Measurements from ENCODE around the gene VPS8.
"Not testable (repeated sequence)": the region's sequence is repeated elsewhere in the genome, so short reads cannot be mapped to it uniquely, and the experiment has no call there.

VPS8 gene

GRCh38 chr3:184884359-184885017 lies 72.5 kb downstream of the VPS8 start:
- peaks cover 2% of the 10 kb centered on the region for H3K4me1 Mint-ChIP-seq
- ATAC-seq (ENCODE audit: low read depth), result no peak

DNA sequence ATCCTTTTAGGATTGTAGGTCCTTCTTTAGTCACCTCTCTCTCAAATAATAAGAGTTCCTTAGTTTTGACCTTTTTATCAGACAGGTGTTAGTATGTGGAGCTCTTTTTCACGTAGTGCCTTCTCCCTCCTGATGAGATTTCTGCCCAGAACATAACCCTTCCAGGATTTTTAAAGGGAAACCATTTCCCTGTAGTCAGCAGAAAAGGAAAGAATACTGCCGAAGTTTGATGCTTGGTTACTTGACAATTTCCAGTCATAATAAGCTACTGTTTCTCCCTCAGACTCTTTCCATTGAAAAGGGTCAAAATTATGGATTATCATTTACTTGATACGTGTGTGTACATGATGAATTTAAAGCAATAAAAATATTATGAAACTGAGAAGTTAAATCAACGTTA lies 73.1 kb downstream of the VPS8 start:
- Mint-ChIP-seq H3K27ac (no peak overlapping the region), H3K4me1 (peaks cover 2% of the 10 kb centered on the region), H3K4me3 (no peak overlapping the region), H3K27me3 (no peaks in the 10 kb centered on the region), H3K9me3 (no peaks in the 10 kb centered on the region), H3K36me3 (peaks cover 40% of the 10 kb centered on the region)
- DNase-seq (ENCODE audit: low spot score in 2 of 2) (no peak), ATAC-seq (ENCODE audit: low read depth) (no peak)

More at GRCh38 chr3:184884359-184885017, 72.5 kb downstream of the VPS8 start:
- Mint-ChIP-seq H3K27me3 (no peaks in the 10 kb centered on the region), H3K9me3 (no peaks in the 10 kb centered on the region), H3K27ac (no peak overlapping the region), H3K36me3 (peaks cover 41% of the 10 kb centered on the region), H3K4me3 (no peak overlapping the region)
- no peak for DNase-seq (ENCODE audit: low spot score in 2 of 2)

DNA sequence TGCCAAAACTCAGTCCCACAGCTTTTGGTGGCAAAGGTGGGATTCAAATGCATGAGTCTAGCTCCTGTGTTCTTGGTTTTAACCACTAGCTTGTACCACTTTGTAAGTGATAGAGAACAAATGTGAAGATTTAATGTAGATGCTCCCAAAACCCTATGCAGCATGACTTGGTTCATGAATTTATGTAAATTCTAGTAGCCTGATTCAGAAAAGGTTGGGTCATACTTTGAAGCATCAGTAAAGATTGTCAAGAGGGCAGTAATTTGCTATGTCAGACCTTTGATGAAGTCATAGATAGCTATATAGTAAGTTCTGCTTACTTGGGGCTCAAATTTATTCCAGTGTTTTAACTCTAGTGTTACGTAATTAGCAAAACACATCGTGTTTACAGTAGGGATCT lies 75.6 kb downstream of the VPS8 start:
- Mint-ChIP-seq H3K9me3 (no peaks in the 10 kb centered on the region), H3K27ac (no peak overlapping the region)
- no peak for ATAC-seq (ENCODE audit: low read depth)

DNA sequence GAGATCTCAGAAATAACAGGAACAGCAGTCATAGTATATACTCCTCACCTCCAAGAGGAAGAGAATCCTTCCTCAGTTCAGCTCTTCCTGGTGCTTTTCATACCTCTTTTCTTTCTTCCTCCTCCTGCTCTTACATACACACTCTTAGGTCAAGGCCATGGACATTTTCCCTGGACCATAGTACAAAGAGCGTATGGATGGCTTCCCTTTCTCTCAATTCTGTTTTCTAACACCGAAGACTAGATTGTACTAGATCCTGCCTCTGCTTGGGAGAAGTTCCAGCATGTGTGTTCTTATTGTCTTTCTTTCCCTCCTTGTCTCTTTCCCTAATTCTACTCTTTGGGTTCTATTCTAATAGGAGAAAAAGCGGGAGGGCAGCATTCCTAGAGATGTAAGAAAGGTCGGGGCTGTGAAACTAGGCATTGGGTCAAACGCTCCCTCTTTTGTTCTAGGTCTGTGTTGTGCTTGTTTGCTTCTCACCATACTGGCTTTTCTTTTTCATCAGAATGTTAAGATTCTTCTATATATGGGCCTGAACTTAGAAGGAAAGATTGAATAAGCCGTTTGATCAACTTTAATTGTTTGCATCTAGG lies 77.4 kb downstream of the VPS8 start:
- H3K27ac Mint-ChIP-seq, result no peak overlapping the region
- peaks cover 2% of the 10 kb centered on the region for H3K4me1 Mint-ChIP-seq
- no peak for ATAC-seq (ENCODE audit: low read depth)
- no peak overlapping the region for H3K4me3 Mint-ChIP-seq
- H3K36me3 Mint-ChIP-seq, result peaks cover 15% of the 10 kb centered on the region
- no peaks in the 10 kb centered on the region for H3K27me3 Mint-ChIP-seq
- H3K9me3 Mint-ChIP-seq, result no peaks in the 10 kb centered on the region
- DNase-seq (ENCODE audit: low spot score in 2 of 2), result no peak

More for the DNA sequence above, 75.6 kb downstream of the VPS8 start:
- H3K27me3 Mint-ChIP-seq, result no peaks in the 10 kb centered on the region
- H3K36me3 Mint-ChIP-seq, result peaks cover 30% of the 10 kb centered on the region
- H3K4me3 Mint-ChIP-seq, result no peak overlapping the region
- peaks cover 2% of the 10 kb centered on the region for H3K4me1 Mint-ChIP-seq
- no peak for DNase-seq (ENCODE audit: low spot score in 2 of 2)

- Mint-ChIP-seq H3K27ac (no peak overlapping the region), H3K9me3 (no peaks in the 10 kb centered on the region), H3K4me3 (no peak overlapping the region), H3K36me3 (peaks cover 5% of the 10 kb centered on the region), H3K4me1 (no peaks in the 10 kb centered on the region), H3K27me3 (no peaks in the 10 kb centered on the region)
- no peak for DNase-seq (ENCODE audit: low spot score in 2 of 2)
- ATAC-seq (ENCODE audit: low read depth), result no peak
These were observed 82.1 kb downstream of the VPS8 start for GRCh38 chr3:184894051-184894450.

DNA sequence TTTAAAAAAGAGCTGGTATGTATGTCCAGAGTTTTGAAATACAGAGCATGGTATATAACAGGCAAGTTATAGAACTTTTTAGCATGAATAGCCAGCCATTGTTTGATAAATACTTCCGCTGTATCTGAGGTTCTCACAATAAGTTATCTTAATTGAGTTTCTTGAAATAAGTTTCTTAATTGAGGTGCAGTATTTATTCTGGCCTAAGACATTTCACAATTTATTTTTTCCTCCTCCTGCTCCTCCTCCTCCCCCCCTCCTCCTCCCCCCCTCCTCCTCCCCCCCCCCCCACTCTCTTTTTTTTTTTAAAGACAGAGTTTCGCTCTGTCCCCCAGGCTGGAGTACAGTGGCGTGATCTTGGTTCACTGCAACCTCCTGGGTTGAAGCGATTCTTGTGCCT lies 83.4 kb downstream of the VPS8 start:
- ATAC-seq (ENCODE audit: low read depth), result no peak
- Mint-ChIP-seq H3K9me3 (no peaks in the 10 kb centered on the region), H3K27ac (no peak overlapping the region), H3K4me1 (no peaks in the 10 kb centered on the region), H3K36me3 (peaks cover 7% of the 10 kb centered on the region), H3K27me3 (no peaks in the 10 kb centered on the region), H3K4me3 (no peak overlapping the region)
- no peak for DNase-seq (ENCODE audit: low spot score in 2 of 2)

GRCh38 chr3:184896336-184896735 lies 84.4 kb downstream of the VPS8 start:
- DNase-seq (ENCODE audit: low spot score in 2 of 2) (no peak), ATAC-seq (ENCODE audit: low read depth) (no peak)
- Mint-ChIP-seq H3K36me3 (peaks cover 9% of the 10 kb centered on the region), H3K27ac (no peak overlapping the region), H3K27me3 (no peaks in the 10 kb centered on the region), H3K4me3 (no peak overlapping the region), H3K9me3 (no peaks in the 10 kb centered on the region), H3K4me1 (no peaks in the 10 kb centered on the region)

GRCh38 chr3:184899953-184900595 lies 88.1 kb downstream of the VPS8 start:
- DNase-seq (ENCODE audit: low spot score in 2 of 2) (no peak), ATAC-seq (ENCODE audit: low read depth) (no peak)
- Mint-ChIP-seq H3K27ac (no peak overlapping the region), H3K4me1 (no peaks in the 10 kb centered on the region), H3K9me3 (peaks cover 1% of the 10 kb centered on the region), H3K27me3 (no peaks in the 10 kb centered on the region), H3K36me3 (peaks cover 25% of the 10 kb centered on the region), H3K4me3 (no peak overlapping the region)

DNA sequence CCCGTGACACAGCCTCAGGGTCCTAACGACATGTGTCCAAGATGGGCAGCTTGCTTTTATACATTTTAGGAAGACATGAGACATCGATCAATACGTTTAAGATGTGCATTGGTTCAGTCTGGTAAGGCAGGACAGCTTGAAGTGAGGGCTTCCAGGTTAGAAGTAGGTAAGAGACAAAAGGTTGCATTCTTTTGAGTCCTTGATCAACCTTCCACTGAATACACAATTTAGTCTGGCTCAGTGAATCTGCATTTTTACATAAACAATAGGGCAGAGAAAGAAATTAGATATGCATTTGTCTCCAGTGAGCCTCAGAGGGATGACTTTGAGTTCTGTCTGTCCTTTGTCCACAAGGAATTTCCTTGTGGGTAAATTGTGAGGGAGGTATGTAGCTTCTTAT lies 95.1 kb downstream of the VPS8 start:
- H3K4me3 Mint-ChIP-seq, H3K27ac Mint-ChIP-seq, H3K27me3 Mint-ChIP-seq: not testable (repeated sequence)

GRCh38 chr3:184907681-184908649 lies 96.0 kb downstream of the VPS8 start:
- no peak for DNase-seq (ENCODE audit: low spot score in 2 of 2)
- Mint-ChIP-seq H3K36me3 (peaks cover 39% of the 10 kb centered on the region), H3K4me3 (no peak overlapping the region)

More for the DNA sequence above, 95.1 kb downstream of the VPS8 start:
- not testable (repeated sequence) for H3K4me1 Mint-ChIP-seq; DNase-seq (ENCODE audit: low spot score in 2 of 2); ATAC-seq (ENCODE audit: low read depth); H3K9me3 Mint-ChIP-seq
- peaks cover 36% of the 10 kb centered on the region for H3K36me3 Mint-ChIP-seq

GRCh38 chr3:184908859-184909258 lies 96.9 kb downstream of the VPS8 start:
- H3K27me3 Mint-ChIP-seq, result no peaks in the 10 kb centered on the region
- ATAC-seq (ENCODE audit: low read depth) (no peak), DNase-seq (ENCODE audit: low spot score in 2 of 2) (no peak)
- H3K4me1 Mint-ChIP-seq, result no peaks in the 10 kb centered on the region
- H3K4me3 Mint-ChIP-seq, result no peak overlapping the region
- no peak overlapping the region for H3K27ac Mint-ChIP-seq
- H3K9me3 Mint-ChIP-seq, result peaks cover 5% of the 10 kb centered on the region
- H3K36me3 Mint-ChIP-seq, result peaks cover 35% of the 10 kb centered on the region

More at GRCh38 chr3:184907681-184908649, 96.0 kb downstream of the VPS8 start:
- Mint-ChIP-seq H3K4me1 (no peaks in the 10 kb centered on the region), H3K27ac (no peak overlapping the region), H3K27me3 (no peaks in the 10 kb centered on the region), H3K9me3 (peaks cover 5% of the 10 kb centered on the region)
- no peak for ATAC-seq (ENCODE audit: low read depth)

- Mint-ChIP-seq H3K27me3 (no peaks in the 10 kb centered on the region), H3K9me3 (no peaks in the 10 kb centered on the region), H3K36me3 (peaks cover 28% of the 10 kb centered on the region)
These were observed 98.7 kb downstream of the VPS8 start for GRCh38 chr3:184910664-184911063.

DNA sequence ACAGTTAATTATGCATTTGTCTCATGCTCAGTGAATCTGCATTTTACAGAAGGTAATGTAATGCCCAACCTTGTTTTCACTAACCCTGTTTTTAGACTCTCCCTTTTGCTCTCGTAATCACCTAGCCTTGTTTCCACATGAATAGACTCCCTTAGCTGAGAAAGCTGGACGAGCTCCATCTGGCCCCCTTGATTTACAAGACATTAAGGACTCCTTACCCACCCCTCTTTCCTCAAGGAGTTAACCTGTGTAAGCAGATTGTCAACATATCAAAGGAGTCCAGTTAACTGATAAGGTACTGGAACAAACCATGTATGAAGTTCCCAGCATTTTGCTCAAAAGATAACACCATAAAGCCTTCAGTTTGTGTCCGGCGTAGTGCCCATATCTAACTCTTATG lies 99.6 kb downstream of the VPS8 start:
- Mint-ChIP-seq H3K27me3 (no peaks in the 10 kb centered on the region), H3K27ac (no peak overlapping the region), H3K36me3 (peaks cover 35% of the 10 kb centered on the region), H3K9me3 (no peaks in the 10 kb centered on the region), H3K4me1 (no peaks in the 10 kb centered on the region), H3K4me3 (no peak overlapping the region)
- DNase-seq (ENCODE audit: low spot score in 2 of 2) (no peak), ATAC-seq (ENCODE audit: low read depth) (no peak)

More at GRCh38 chr3:184910664-184911063, 98.7 kb downstream of the VPS8 start:
- Mint-ChIP-seq H3K4me3 (no peak overlapping the region), H3K27ac (no peak overlapping the region), H3K4me1 (no peaks in the 10 kb centered on the region)
- no peak for ATAC-seq (ENCODE audit: low read depth)
- DNase-seq (ENCODE audit: low spot score in 2 of 2), result no peak

GRCh38 chr3:184912163-184912562 lies 100.2 kb downstream of the VPS8 start:
- ATAC-seq (ENCODE audit: low read depth), result no peak

More at GRCh38 chr3:184912163-184912562, 100.2 kb downstream of the VPS8 start:
- Mint-ChIP-seq H3K27ac (no peak overlapping the region), H3K9me3 (no peaks in the 10 kb centered on the region), H3K36me3 (peaks cover 39% of the 10 kb centered on the region), H3K27me3 (no peaks in the 10 kb centered on the region), H3K4me1 (no peaks in the 10 kb centered on the region), H3K4me3 (no peak overlapping the region)
- DNase-seq (ENCODE audit: low spot score in 2 of 2), result no peak
